K562 (cell line): ENCODE measurements around the gene TMPO. TPM values are rescaled to one million over a fixed set of nuclear protein-coding genes. Genes with fewer than 3 reads are reported as not detected.
"Not testable (repeated sequence)": the region's sequence is repeated elsewhere in the genome, so short reads cannot be mapped to it uniquely, and the experiment has no call there.

Experiments used
- ATAC-seq: fragments of 200-7000 bp; cut with Tn5 transposase; 3 replicates; pipeline ENCODE4 v1.9.1; 2020; ENCODE audit warnings: moderate library complexity
- BruUV-seq: library from RNA; stranded (reverse); fragments of 400-500 nt; replicated peaks from 2 replicates; lab custom pipeline; 2021; lab: Mats Ljungman, UMichigan
- CTCF ChIA-PET: fragments of 300-600 bp; formaldehyde crosslinking; extraction: SDS; loops from one replicate; lab custom pipeline; 2021; ENCODE audit warnings: low intra/inter-chr PET ratio; lab: Yijun Ruan, JAX
- POLR2A ChIA-PET: fragments of 300-600, 350-650 bp; sonication (Branson Sonifier 250); formaldehyde crosslinking; extraction: SDS; loops from one replicate; lab custom pipeline; 2021; ENCODE audit warnings: antibody characterized with exemption, inconsistent platforms; lab: Yijun Ruan, JAX
- DNase-seq, 4 experiments: peaks; one replicate each; pipeline versions ENCODE4 v3.0.0 to v3.0.0-alpha.2; 2011 to 2018; ENCODE audit warnings: low spot score in 3 of 4, mixed read lengths in 3 of 4; ENCODE audit errors: extremely low read depth in 1 of 4
- FAIRE-seq: peaks from 2 replicates; lab custom pipeline; 2011; peaks lifted over from hg19 to GRCh38; lab: Jason Lieb, UNC
- H2AFZ ChIP-seq: 2 replicates; pipeline ENCODE4 v1.6.0; 2011; ENCODE audit warnings: low read depth, low read length, control low read depth, inconsistent platforms
- H3K27ac ChIP-seq: fragments of 200-600 bp; 3 replicates; pipeline ENCODE4 v1.8.0; 2011; ENCODE audit warnings: low read depth, mild to moderate bottlenecking, control low read depth, inconsistent platforms, low read length, moderate library complexity, mixed read lengths; ENCODE audit errors: extremely low read depth
- H3K27me3 ChIP-seq, 2 experiments: fragments of 300-600 bp in 1 of 2; 2 replicates in 1 of 2; 3 replicates in 1 of 2; pipeline versions ENCODE4 v1.6.0 to v1.8.0; 2011; ENCODE audit warnings: inconsistent platforms in 2 of 2, low read length in 2 of 2, mild to moderate bottlenecking in 1 of 2, mixed read lengths in 1 of 2, moderate library complexity in 1 of 2; ENCODE audit not compliant: control insufficient read depth in 2 of 2, insufficient read depth in 2 of 2
- H3K36me3 ChIP-seq: fragments of 300-600 bp; 3 replicates; pipeline ENCODE4 v1.8.0; 2011; ENCODE audit warnings: mild to moderate bottlenecking, low read length, inconsistent platforms; ENCODE audit not compliant: control insufficient read depth, insufficient read depth
- H3K4me1 ChIP-seq, 2 experiments: fragments of 200-600 bp in 1 of 2; replicated peaks in 1 of 2; 2 replicates in 1 of 2; 3 replicates in 1 of 2; pipeline versions ENCODE4 v1.5.1 to v1.8.0; 2011; ENCODE audit warnings: inconsistent platforms in 2 of 2, low read length in 2 of 2, mild to moderate bottlenecking in 1 of 2, mixed read lengths in 1 of 2, moderate library complexity in 1 of 2; ENCODE audit not compliant: control insufficient read depth in 2 of 2, insufficient read depth in 2 of 2
- H3K4me2 ChIP-seq: 2 replicates; pipeline ENCODE4 v1.6.1; 2011; ENCODE audit warnings: low read length, control low read depth, inconsistent platforms, mixed read lengths; ENCODE audit not compliant: insufficient read depth
- H3K4me3 ChIP-seq: fragments of 200-600 bp; sonication (generic), shearing (Covaris generic); 2 replicates; pipeline ENCODE4 v1.5.1; 2016; ENCODE audit warnings: control low read depth, inconsistent platforms
- H3K79me2 ChIP-seq: fragments of 200-600 bp; 3 replicates; pipeline ENCODE4 v1.8.0; 2011; ENCODE audit warnings: low read length, inconsistent platforms; ENCODE audit not compliant: control insufficient read depth, insufficient read depth
- H3K9ac ChIP-seq, 2 experiments: 2 replicates each; pipeline versions ENCODE4 v1.6.0 to v1.6.1; 2011; ENCODE audit warnings: low read depth in 2 of 2, low read length in 2 of 2, control low read depth in 1 of 2, inconsistent platforms in 1 of 2, mild to moderate bottlenecking in 1 of 2, mixed read lengths in 1 of 2; ENCODE audit not compliant: insufficient read depth in 1 of 2
- H3K9me1 ChIP-seq: one replicate; pipeline ENCODE4 v1.6.0; 2011; ENCODE audit warnings: inconsistent platforms, mild to moderate bottlenecking, low read length, moderate library complexity; ENCODE audit not compliant: control insufficient read depth, insufficient read depth
- H3K9me3 ChIP-seq: replicated peaks from 2 replicates; pipeline ENCODE4 v1.5.1; 2011; ENCODE audit warnings: low read depth, low read length, inconsistent platforms; ENCODE audit not compliant: control insufficient read depth, insufficient read depth
- H4K20me1 ChIP-seq: replicated peaks from 2 replicates; pipeline ENCODE4 v1.6.1; 2011; ENCODE audit warnings: low read length, inconsistent platforms, mixed read lengths; ENCODE audit not compliant: control insufficient read depth, insufficient read depth
- ATF3 ChIP-seq, 2 experiments: fragments of 450-650 bp in 1 of 2; sonication (generic) in 1 of 2; formaldehyde crosslinking in 1 of 2; IDR thresholded peaks in 1 of 2; conservative IDR thresholded peaks in 1 of 2; 2 replicates each; pipeline versions ENCODE4 v1.6.1 to v1.8.1; 2016 to 2023; ENCODE audit warnings: mild to moderate bottlenecking in 2 of 2, moderate library complexity in 2 of 2, inconsistent platforms in 1 of 2, missing genetic modification reagents in 1 of 2
- GABPB2 ChIP-seq: fragments of 250-450 bp; sonication (Bioruptor Pico); conservative IDR thresholded peaks from 2 replicates; pipeline ENCODE4 v1.5.1; 2021; ENCODE audit warnings: mild to moderate bottlenecking
- HNRNPUL1 ChIP-seq: fragments of 200-400 bp; formaldehyde crosslinking; IDR thresholded peaks from 2 replicates; pipeline ENCODE4 v1.6.1; 2017; ENCODE audit warnings: low read length
- IRF2 ChIP-seq: sonication (generic); formaldehyde crosslinking; IDR thresholded peaks from 2 replicates; pipeline ENCODE4 v1.8.1; 2022; ENCODE audit warnings: mild to moderate bottlenecking, missing genetic modification reagents
- KDM2B ChIP-seq: fragments of 250-450 bp; sonication (Bioruptor Pico); IDR thresholded peaks from 2 replicates; pipeline ENCODE4 v1.8.0; 2021; ENCODE audit warnings: mild to moderate bottlenecking, moderate library complexity
- KDM5B ChIP-seq: fragments of 200-600 bp; sonication (generic); IDR thresholded peaks from 2 replicates; pipeline ENCODE4 v1.6.1; 2012; ENCODE audit warnings: low read depth, mild to moderate bottlenecking, moderate library complexity, low read length, control low read depth, inconsistent platforms; ENCODE audit not compliant: insufficient replicate concordance
- L3MBTL2 ChIP-seq: fragments of 450-650 bp; IDR thresholded peaks from 2 replicates; pipeline ENCODE4 v1.6.1; 2016; ENCODE audit warnings: mild to moderate bottlenecking, moderate library complexity
- MCM2 ChIP-seq: fragments of 450-650 bp; IDR thresholded peaks from 2 replicates; pipeline ENCODE4 v1.6.1; 2017; ENCODE audit warnings: low read depth, mild to moderate bottlenecking
- MCM7 ChIP-seq, 2 experiments: fragments of 450-650 bp; IDR thresholded peaks; 2 replicates each; pipeline ENCODE4 v1.6.1; 2016 to 2018
- MEIS2 ChIP-seq: fragments of 450-650 bp; IDR thresholded peaks from 2 replicates; pipeline ENCODE4 v1.6.1; 2014; ENCODE audit warnings: mild to moderate bottlenecking; ENCODE audit not compliant: partially characterized antibody
- NR2C1 ChIP-seq, 2 experiments: fragments of 450-650 bp; IDR thresholded peaks; 2 replicates each; pipeline ENCODE4 v1.6.1; 2017; ENCODE audit warnings: mild to moderate bottlenecking in 2 of 2, antibody characterized with exemption in 1 of 2, inconsistent platforms in 1 of 2, missing compliant biosample characterization in 1 of 2, missing genetic modification characterization in 1 of 2
- PML ChIP-seq: IDR thresholded peaks from 2 replicates; pipeline ENCODE4 v1.6.1; 2012; ENCODE audit warnings: low read length, inconsistent platforms
- ZNF24 ChIP-seq: fragments of 450-650 bp; IDR thresholded peaks from 2 replicates; pipeline ENCODE4 v1.6.1; 2016
- ZNF696 ChIP-seq: fragments of 250-450 bp; sonication (Bioruptor Pico); conservative IDR thresholded peaks from 2 replicates; pipeline ENCODE4 v1.4.0; 2020; ENCODE audit warnings: mild to moderate bottlenecking, moderate library complexity
- WGBS: fragments of 100-300 bp; shearing (Covaris generic); methylation state at CpG from one replicate; pipeline ENCODE4 v1.1.6; 2016; ENCODE audit warnings: low coverage, mixed read lengths; ENCODE audit not compliant: insufficient coverage; ENCODE audit errors: missing lambda C conversion rate; 5-methylcytosine and 5-hydroxymethylcytosine counted together
- in situ Hi-C: fragments of 300-500 bp; cut with MboI; formaldehyde crosslinking; loops from 4 replicates; pipeline ENCODE4 v1.15.0; 2018; ENCODE audit warnings: inconsistent platforms, mixed read lengths
- intact Hi-C: fragments of 100-400 bp; cut with micrococcal nuclease; formaldehyde crosslinking; loops from 2 replicates; pipeline ENCODE4 v1.14.2; 2022
- polyA plus RNA-seq, 8 experiments: library from polyadenylated mRNA; depleted of rRNA in 4 of 8; stranded (reverse) in 5 of 8; unstranded in 3 of 8; fragments of >200 nt; fragmentation: Nextera tagmentation in 2 of 8; fragmentation: Illumina TruSeq in 1 of 8; extraction: Ambion mirVana in 2 of 8; extraction: Trizol in 1 of 8; gene quantifications; 2 replicates each; pipeline versions ENCODE4 v1.2.1 to v1.2.3, GENCODE V29; 2011 to 2014; ENCODE audit warnings: inconsistent platforms in 1 of 8, missing spikeins in 1 of 8
- total RNA-seq, 7 experiments: library from RNA; depleted of rRNA in 6 of 7; stranded (reverse); fragments of >200 nt in 6 of 7; fragmentation: Illumina TruSeq in 2 of 7; extraction: Trizol in 2 of 7; gene quantifications; 2 replicates each; pipeline versions ENCODE4 v1.2.1 to v1.2.3, GENCODE V29; 2011 to 2021; ENCODE audit warnings: low replicate concordance in 1 of 7
- TF ChIP-seq, protein P1 (sequence below): fragments of 450-650 bp; IDR thresholded peaks from 2 replicates; pipeline ENCODE4 v1.6.1; 2017; ENCODE audit warnings: mild to moderate bottlenecking, moderate library complexity

The TMPO gene
- total and polyA plus RNA-seq, 9 of the 15 experiments (the other 6 are each of a cell fraction or from before 2014, with no cell fraction given), result 62.1 to 263 (median 182) TPM

GRCh38 chr12:98485792-98486340, 29.5 kb upstream of the TMPO start:
- FAIRE-seq (no peak), ATAC-seq (no peak), DNase-seq (no peak)
- ChIA-PET CTCF (no interaction called here), POLR2A (no interaction called here)
- H3K9me1 ChIP-seq, result no peaks in the 10 kb centered on the region
- H3K36me3 ChIP-seq, result no peaks in the 10 kb centered on the region
- no peak overlapping the region for H3K27ac ChIP-seq
- no TSS peak for BruUV-seq
- H3K4me2 ChIP-seq, result no peak overlapping the region
- no peak for TF ChIP-seq GABPB2 (CRISPR knock-in tag)
- no peak for TF ChIP-seq ZNF24
- no peak for TF ChIP-seq IRF2
- TF ChIP-seq ATF3 (IDR thresholded peaks at IDR 0.05), result no peak
- no peak for TF ChIP-seq ATF3 (CRISPR knock-in tag; conservative IDR thresholded peaks at IDR 0.05)
- TF ChIP-seq, protein P1, sequence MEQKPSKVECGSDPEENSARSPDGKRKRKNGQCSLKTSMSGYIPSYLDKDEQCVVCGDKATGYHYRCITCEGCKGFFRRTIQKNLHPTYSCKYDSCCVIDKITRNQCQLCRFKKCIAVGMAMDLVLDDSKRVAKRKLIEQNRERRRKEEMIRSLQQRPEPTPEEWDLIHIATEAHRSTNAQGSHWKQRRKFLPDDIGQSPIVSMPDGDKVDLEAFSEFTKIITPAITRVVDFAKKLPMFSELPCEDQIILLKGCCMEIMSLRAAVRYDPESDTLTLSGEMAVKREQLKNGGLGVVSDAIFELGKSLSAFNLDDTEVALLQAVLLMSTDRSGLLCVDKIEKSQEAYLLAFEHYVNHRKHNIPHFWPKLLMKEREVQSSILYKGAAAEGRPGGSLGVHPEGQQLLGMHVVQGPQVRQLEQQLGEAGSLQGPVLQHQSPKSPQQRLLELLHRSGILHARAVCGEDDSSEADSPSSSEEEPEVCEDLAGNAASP, result no peak
- no peak for TF ChIP-seq L3MBTL2
- no peak for TF ChIP-seq PML
- TF ChIP-seq MEIS2, result no peak
- TF ChIP-seq HNRNPUL1, result no peak
- no peak for TF ChIP-seq NR2C1 (IDR thresholded peaks at IDR 0.05)
- TF ChIP-seq NR2C1 (tag; IDR thresholded peaks at IDR 0.05), result no peak
- TF ChIP-seq MCM7 (IDR thresholded peaks at IDR 0.05), result no peak
- no peak for TF ChIP-seq MCM2
- no peak for TF ChIP-seq KDM2B (CRISPR knock-in tag)
- TF ChIP-seq ZNF696 (CRISPR knock-in tag), result no peak
- TF ChIP-seq KDM5B, result no peak
- WGBS, result 6% methylated on average over 6 of the region's 6 CpGs
- peaks cover 0 to 1% of the 10 kb centered on the region in 2 experiments; a peak in 3 of 5 replicates for H3K4me1 ChIP-seq
- H3K79me2 ChIP-seq, result no peaks in the 10 kb centered on the region
- no peak overlapping the region for H3K4me3 ChIP-seq
- intact Hi-C loops (no loop called here), in situ Hi-C loops (no loop called here)
- no peaks in the 10 kb centered on the region for H3K9me3 ChIP-seq
- no peak overlapping the region for H2AFZ ChIP-seq
- no peak overlapping the region for H3K9ac ChIP-seq
- H4K20me1 ChIP-seq, result no peaks in the 10 kb centered on the region
- H3K27me3 ChIP-seq, result peaks cover 9 to 10% of the 10 kb centered on the region in 2 experiments; a peak in 3 of 5 replicates

GRCh38 chr12:98488416-98488815, 27.0 kb upstream of the TMPO start:
- FAIRE-seq, intact Hi-C loops, H3K4me1 ChIP-seq: not testable (repeated sequence)

More at GRCh38 chr12:98488416-98488815, 27.0 kb upstream of the TMPO start:
- H3K9ac ChIP-seq, H3K27me3 ChIP-seq, DNase-seq, H3K9me3 ChIP-seq, H2AFZ ChIP-seq, BruUV-seq, H3K27ac ChIP-seq, H3K4me3 ChIP-seq, H4K20me1 ChIP-seq, CTCF ChIA-PET, in situ Hi-C loops, H3K9me1 ChIP-seq, H3K4me2 ChIP-seq, H3K79me2 ChIP-seq, ATAC-seq, H3K36me3 ChIP-seq: not testable (repeated sequence)
- 10% methylated on average over 6 of the region's 9 CpGs for WGBS
- POLR2A ChIA-PET, result interaction anchor here (0.8 kb wide), 1 partner anchor 15 kb away, joined by 3 read pairs; no protein-coding TSS in a partner anchor
